Endothelial cell of umbilical vein (primary cell): ENCODE data around the gene MSH5. TPM values are rescaled to one million over a fixed set of nuclear protein-coding genes. Genes with fewer than 3 reads are reported as not detected.

Experiments
- BruUV-seq: library from RNA; stranded (reverse); fragments of 400-500 nt; replicated peaks from 2 replicates; lab custom pipeline; 2021; lab: Mats Ljungman, UMichigan
- CTCF ChIA-PET: fragments of 300-600, 350-600 bp; sonication (Branson Sonifier 250); formaldehyde crosslinking; loops from one replicate; lab custom pipeline; 2021; ENCODE audit warnings: antibody characterized with exemption, inconsistent platforms; lab: Charles Lee
- POLR2A ChIA-PET: fragments of 300-600, 350-600 bp; sonication (Branson Sonifier 250); formaldehyde crosslinking; loops from one replicate; lab custom pipeline; 2021; ENCODE audit warnings: antibody characterized with exemption, inconsistent platforms; lab: Charles Lee
- DNase-seq: peaks from one replicate; pipeline ENCODE4 v3.0.0-alpha.2; 2011; ENCODE audit warnings: low read depth, low spot score
- FAIRE-seq: peaks from 2 replicates; lab custom pipeline; 2011; peaks lifted over from hg19 to GRCh38; lab: Jason Lieb, UNC
- H2AFZ ChIP-seq: 2 replicates; pipeline ENCODE4 v1.6.0; 2012; ENCODE audit warnings: low read depth, low read length, control low read depth, inconsistent platforms
- H3K27ac ChIP-seq: 2 replicates; pipeline ENCODE4 v1.5.1; 2011; ENCODE audit warnings: low read depth, mild to moderate bottlenecking, control low read depth, low read length, moderate library complexity; ENCODE audit not compliant: insufficient read depth
- H3K27me3 ChIP-seq, 2 experiments: 2 replicates each; pipeline versions ENCODE4 v1.6.0 to v1.6.1; 2011; ENCODE audit warnings: low read length in 2 of 2, mixed read lengths in 1 of 2; ENCODE audit not compliant: control insufficient read depth in 2 of 2, insufficient read depth in 2 of 2
- H3K36me3 ChIP-seq, 2 experiments: 2 replicates in 1 of 2; 3 replicates in 1 of 2; pipeline ENCODE4 v1.5.1; 2011; ENCODE audit warnings: low read length in 2 of 2, mild to moderate bottlenecking in 1 of 2, moderate library complexity in 1 of 2; ENCODE audit not compliant: control insufficient read depth in 2 of 2, insufficient read depth in 2 of 2; ENCODE audit errors: extremely low read depth in 1 of 2
- H3K4me1 ChIP-seq: 3 replicates; pipeline ENCODE4 v1.5.1; 2011; ENCODE audit warnings: mild to moderate bottlenecking, low read length; ENCODE audit not compliant: control insufficient read depth, insufficient read depth; ENCODE audit errors: extremely low read depth
- H3K4me2 ChIP-seq: 2 replicates; pipeline ENCODE4 v1.6.1; 2011; ENCODE audit warnings: low read length, control low read depth, mixed read lengths; ENCODE audit not compliant: insufficient read depth
- H3K4me3 ChIP-seq, 3 experiments: fragments of 200-600 bp in 1 of 3; sonication (generic), shearing (Covaris generic) in 1 of 3; replicated peaks in 1 of 3; 2 replicates each; pipeline ENCODE4 v1.5.1; 2011 to 2016; ENCODE audit warnings: control low read depth in 3 of 3, low read length in 3 of 3, mild to moderate bottlenecking in 2 of 3, inconsistent platforms in 1 of 3, low read depth in 1 of 3, moderate library complexity in 1 of 3; ENCODE audit not compliant: insufficient read depth in 1 of 3
- H3K79me2 ChIP-seq: 2 replicates; pipeline ENCODE4 v1.6.0; 2012; ENCODE audit warnings: low read length, inconsistent platforms; ENCODE audit not compliant: control insufficient read depth, insufficient read depth
- H3K9ac ChIP-seq: replicated peaks from 2 replicates; pipeline ENCODE3; 2011; ENCODE audit warnings: low read length, control low read depth; ENCODE audit not compliant: insufficient read depth; ENCODE audit errors: extremely low read depth
- H3K9me1 ChIP-seq: replicated peaks from 3 replicates; pipeline ENCODE4 v1.6.0; 2011; ENCODE audit warnings: mild to moderate bottlenecking, low read length; ENCODE audit not compliant: control insufficient read depth, insufficient read depth; ENCODE audit errors: extremely low read depth
- H3K9me3 ChIP-seq: replicated peaks from 2 replicates; pipeline ENCODE4 v1.5.1; 2012; ENCODE audit warnings: low read length, inconsistent platforms; ENCODE audit not compliant: control insufficient read depth, insufficient read depth
- H4K20me1 ChIP-seq: replicated peaks from 2 replicates; pipeline ENCODE3; 2011; ENCODE audit warnings: mild to moderate bottlenecking, low read length; ENCODE audit not compliant: control insufficient read depth, insufficient read depth; ENCODE audit errors: extremely low read depth
- EZH2 ChIP-seq: IDR thresholded peaks from 2 replicates; pipeline ENCODE4 v1.6.1; 2012; ENCODE audit warnings: borderline replicate concordance, low read depth, mild to moderate bottlenecking, moderate library complexity, low read length, inconsistent platforms; ENCODE audit not compliant: severe bottlenecking
- FOS ChIP-seq: IDR thresholded peaks from 2 replicates; pipeline ENCODE4 v1.6.1; 2011; ENCODE audit warnings: mild to moderate bottlenecking, low read length, moderate library complexity, borderline replicate concordance; ENCODE audit not compliant: insufficient read depth
- GATA2 ChIP-seq: IDR thresholded peaks from 2 replicates; pipeline ENCODE4 v1.7.0; 2011; ENCODE audit warnings: low read depth, mild to moderate bottlenecking, moderate library complexity, mixed read lengths, low read length; ENCODE audit not compliant: insufficient read length, insufficient read depth
- JUN ChIP-seq: IDR thresholded peaks from 2 replicates; pipeline ENCODE4 v1.6.1; 2011; ENCODE audit warnings: borderline replicate concordance, low read depth; ENCODE audit not compliant: insufficient read length, insufficient read depth
- MYC ChIP-seq: IDR thresholded peaks from one replicate; pipeline ENCODE4 v1.6.1; 2011; ENCODE audit warnings: mild to moderate bottlenecking, low read depth, low read length
- POLR2A ChIP-seq: IDR thresholded peaks from 2 replicates; pipeline ENCODE4 v1.6.1; 2012; ENCODE audit warnings: low read depth, mild to moderate bottlenecking, control low read depth, low read length
- POLR2AphosphoS5 ChIP-seq: IDR thresholded peaks from 2 replicates; pipeline ENCODE4 v1.6.1; 2012; ENCODE audit warnings: low read depth, mild to moderate bottlenecking, control low read depth, low read length, moderate library complexity; ENCODE audit not compliant: insufficient read depth
- dilution Hi-C: fragments of 300-500 bp; cut with MboI; formaldehyde crosslinking; loops from one replicate; pipeline ENCODE4 v1.15.0; 2019; ENCODE audit warnings: low sequenced_read_pairs; ENCODE audit not compliant: extremely low pct_ligation_motif_present
- intact Hi-C: fragments of 100-400 bp; cut with micrococcal nuclease; formaldehyde crosslinking; loops from one replicate; pipeline ENCODE4 v1.10.0; 2022
- polyA plus RNA-seq, 4 experiments: library from polyadenylated mRNA; depleted of rRNA in 3 of 4; stranded (reverse) in 3 of 4; unstranded in 1 of 4; fragments of >200 nt; gene quantifications; 2 replicates each; pipeline versions ENCODE4 v1.2.1 to v1.2.3, GENCODE V29; 2011 to 2012; ENCODE audit warnings: missing spikeins in 1 of 4
- total RNA-seq: library from RNA; stranded (reverse); gene quantifications from 2 replicates; pipeline ENCODE4 v1.2.3, GENCODE V29; 2021
- TF ChIP-seq, protein P1 (sequence below): IDR thresholded peaks from 2 replicates; pipeline ENCODE4 v1.6.1; 2011; ENCODE audit not compliant: insufficient read depth, insufficient read length
- TF ChIP-seq, protein P2 (sequence below), 2 donors: IDR thresholded peaks; 1 replicate in 1 of 2; 2 replicates in 1 of 2; pipeline ENCODE4 v1.5.1; 2011; ENCODE audit warnings: low read length in 2 of 2, mild to moderate bottlenecking in 2 of 2, moderate library complexity in 2 of 2, control low read depth in 1 of 2, inconsistent platforms in 1 of 2, low read depth in 1 of 2; ENCODE audit not compliant: insufficient read depth in 1 of 2; ENCODE audit errors: extremely low read depth in 1 of 2

Gene MSH5
- total and polyA plus RNA-seq, 2 donors (not counting 3 experiments of a cell fraction or from before 2014, with no cell fraction given) = 27.1 to 43.8 TPM

- H3K9me3 ChIP-seq = no peaks in the 10 kb centered on the region
- no peaks in the 10 kb centered on the region for H4K20me1 ChIP-seq
- H3K4me1 ChIP-seq = peaks cover 42% of the 10 kb centered on the region
- no peak overlapping the region for H2AFZ ChIP-seq
- peak overlapping the region; percentile 93 for H3K4me2 ChIP-seq
- FAIRE-seq (peak; percentile 92), DNase-seq (peak; percentile 71)
- intact Hi-C loops (loop anchor here (1.0 to 10.0 kb wide), 2 partner anchors 92 to 190 kb away; partner anchors contain the start of genes ATP6V1G2, DDX39B, HSPA1B and NFKBIL1), dilution Hi-C loops (no loop called here)
- peak overlapping the region; percentile 96 for H3K9ac ChIP-seq
- peak overlapping the region; percentile 94 for H3K27ac ChIP-seq
- H3K36me3 ChIP-seq = peaks cover 16 to 23% of the 10 kb centered on the region in 2 experiments
- ChIA-PET CTCF (interaction anchor here (1.5 to 6.0 kb wide), 3 partner anchors 10 to 95 kb away, joined by 3 to 55 read pairs (median 8); no protein-coding TSS in a partner anchor), POLR2A (interaction anchor here (0.6 to 1.5 kb wide), 3 partner anchors 37 to 95 kb away, joined by 4 to 6 read pairs (median 4); partner anchors contain the start of gene HSPA1B)
- H3K4me3 ChIP-seq = peak overlapping the region; percentile 86 to 98 (median 96)
- TF ChIP-seq JUN (peak; percentile 94), EZH2 (no peak), POLR2A (no peak), MYC (no peak), FOS (peak; percentile 91), POLR2AphosphoS5 (no peak), GATA2 (no peak)
- TF ChIP-seq, protein P1, sequence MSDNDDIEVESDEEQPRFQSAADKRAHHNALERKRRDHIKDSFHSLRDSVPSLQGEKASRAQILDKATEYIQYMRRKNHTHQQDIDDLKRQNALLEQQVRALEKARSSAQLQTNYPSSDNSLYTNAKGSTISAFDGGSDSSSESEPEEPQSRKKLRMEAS = no peak
- TF ChIP-seq, protein P2, sequence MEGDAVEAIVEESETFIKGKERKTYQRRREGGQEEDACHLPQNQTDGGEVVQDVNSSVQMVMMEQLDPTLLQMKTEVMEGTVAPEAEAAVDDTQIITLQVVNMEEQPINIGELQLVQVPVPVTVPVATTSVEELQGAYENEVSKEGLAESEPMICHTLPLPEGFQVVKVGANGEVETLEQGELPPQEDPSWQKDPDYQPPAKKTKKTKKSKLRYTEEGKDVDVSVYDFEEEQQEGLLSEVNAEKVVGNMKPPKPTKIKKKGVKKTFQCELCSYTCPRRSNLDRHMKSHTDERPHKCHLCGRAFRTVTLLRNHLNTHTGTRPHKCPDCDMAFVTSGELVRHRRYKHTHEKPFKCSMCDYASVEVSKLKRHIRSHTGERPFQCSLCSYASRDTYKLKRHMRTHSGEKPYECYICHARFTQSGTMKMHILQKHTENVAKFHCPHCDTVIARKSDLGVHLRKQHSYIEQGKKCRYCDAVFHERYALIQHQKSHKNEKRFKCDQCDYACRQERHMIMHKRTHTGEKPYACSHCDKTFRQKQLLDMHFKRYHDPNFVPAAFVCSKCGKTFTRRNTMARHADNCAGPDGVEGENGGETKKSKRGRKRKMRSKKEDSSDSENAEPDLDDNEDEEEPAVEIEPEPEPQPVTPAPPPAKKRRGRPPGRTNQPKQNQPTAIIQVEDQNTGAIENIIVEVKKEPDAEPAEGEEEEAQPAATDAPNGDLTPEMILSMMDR (IDR thresholded peaks at IDR 0.05; ENCODE audit: extremely low read depth in 1 of 2, insufficient read depth in 1 of 2, low read depth in 1 of 2, low read length in 2 of 2) = no peak
- H3K27me3 ChIP-seq = no peaks in the 10 kb centered on the region
- H3K9me1 ChIP-seq = no peaks in the 10 kb centered on the region
- BruUV-seq = TSS peak; percentile 6
- peaks cover 40% of the 10 kb centered on the region for H3K79me2 ChIP-seq
Observed at GRCh38 chr6:31734821-31735406, 4.9 kb upstream of the MSH5 start.
